ENCODE results near the gene MEAF6.
"Not testable (repeated sequence)": the region's sequence is repeated elsewhere in the genome, so short reads cannot be mapped to it uniquely, and the experiment has no call there.

The MEAF6 gene

DNA sequence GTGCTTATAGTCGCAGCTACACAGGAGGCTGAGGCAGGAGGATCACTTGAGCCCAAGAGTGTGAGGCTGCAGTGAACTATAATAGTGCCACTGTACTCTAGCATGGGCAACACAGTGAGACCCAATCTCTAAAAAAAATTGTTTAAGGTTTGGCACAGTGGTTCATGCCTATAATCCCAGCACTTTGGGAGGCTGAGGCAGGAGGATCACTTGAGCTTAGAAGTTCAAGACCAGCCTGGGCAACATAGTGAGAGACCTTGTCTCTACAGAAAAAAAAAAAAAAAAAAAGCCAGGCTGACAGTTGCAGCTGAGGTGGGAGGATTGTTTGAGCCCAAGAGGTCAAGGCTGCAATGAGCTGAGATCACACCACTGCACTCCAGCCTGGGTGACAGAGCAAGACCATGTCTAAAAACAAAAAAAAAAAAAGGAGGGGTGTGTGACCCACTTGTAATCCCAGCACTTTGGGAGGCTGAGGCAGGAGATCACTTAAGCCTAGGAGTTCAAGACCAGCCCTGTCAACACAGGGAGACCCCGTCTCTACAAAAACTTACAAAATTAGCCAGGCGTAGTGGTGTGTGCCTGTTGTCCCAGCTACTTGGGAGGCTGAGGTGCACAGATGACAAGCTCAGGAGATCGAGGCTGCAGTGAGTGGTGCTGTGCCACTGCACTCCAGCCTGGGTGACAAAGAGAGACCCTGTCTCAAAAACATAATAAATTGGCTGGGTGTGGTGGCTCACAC is 18.0 kb upstream of the MEAF6 start:
- in situ Hi-C loops (cut with HindIII; ENCODE audit: low sequenced_read_pairs): not testable (repeated sequence)

DNA sequence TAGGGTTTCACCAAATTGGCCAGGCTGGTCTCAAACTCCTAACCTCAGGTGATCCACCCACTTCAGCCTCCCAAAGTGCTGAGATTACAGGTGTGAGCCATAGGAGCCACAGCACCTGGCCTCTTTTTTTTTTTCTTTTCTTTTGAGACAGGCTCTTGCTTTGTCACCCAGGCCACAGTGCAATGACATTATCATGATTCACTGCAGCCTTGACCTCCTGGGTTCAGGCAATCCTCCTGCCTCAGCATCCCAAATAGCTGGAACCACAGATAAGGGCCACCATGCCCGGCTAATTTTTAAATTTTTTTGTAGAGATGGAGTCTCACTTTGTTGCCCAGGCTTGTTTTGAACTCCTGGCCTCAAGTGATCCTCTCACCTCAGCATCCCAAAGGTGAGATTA is 15.3 kb upstream of the MEAF6 start:
- in situ Hi-C loops (cut with HindIII; ENCODE audit: low sequenced_read_pairs): not testable (repeated sequence)

DNA sequence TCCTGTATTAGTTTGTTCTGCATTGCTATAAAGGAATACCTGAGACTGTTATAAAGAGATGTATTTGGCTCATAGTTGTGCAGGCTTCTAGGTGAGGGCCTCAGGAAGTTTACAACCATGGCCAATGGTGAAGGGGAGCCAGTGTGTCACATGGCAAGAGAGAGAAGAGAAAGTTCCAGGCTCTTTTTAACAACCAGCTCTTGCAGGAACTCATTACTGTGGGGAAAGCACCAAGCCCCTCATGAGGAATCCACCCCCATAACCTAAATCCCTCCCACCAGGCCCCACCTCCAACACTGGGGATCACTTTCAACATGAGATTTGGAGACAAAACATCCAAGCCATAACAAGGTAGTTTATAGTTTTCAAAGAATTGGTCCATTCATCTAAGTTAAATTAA is 5.0 kb upstream of the MEAF6 start:
- in situ Hi-C loops (cut with HindIII; ENCODE audit: low sequenced_read_pairs): no loop called here

DNA sequence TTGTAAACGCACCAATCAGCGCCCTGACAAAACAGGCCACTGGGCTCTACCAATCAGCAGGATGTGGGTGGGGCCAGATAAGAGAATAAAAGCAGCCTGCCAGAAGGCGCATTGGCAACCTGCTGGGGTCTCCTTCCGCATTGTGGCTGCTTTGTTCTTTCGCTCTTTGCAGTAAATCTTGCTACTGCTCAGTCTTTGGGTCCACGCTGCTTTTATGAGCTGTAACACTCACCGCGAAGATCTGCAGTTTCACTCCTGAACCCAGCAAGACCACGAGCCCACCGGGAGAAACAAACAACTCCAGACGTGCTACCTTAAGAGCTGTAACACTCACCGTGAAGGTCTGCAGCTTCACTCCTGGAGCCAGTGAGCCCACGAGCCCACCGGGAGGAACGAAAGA is 4.4 kb upstream of the MEAF6 start:
- in situ Hi-C loops (cut with HindIII; ENCODE audit: low sequenced_read_pairs): not testable (repeated sequence)

DNA sequence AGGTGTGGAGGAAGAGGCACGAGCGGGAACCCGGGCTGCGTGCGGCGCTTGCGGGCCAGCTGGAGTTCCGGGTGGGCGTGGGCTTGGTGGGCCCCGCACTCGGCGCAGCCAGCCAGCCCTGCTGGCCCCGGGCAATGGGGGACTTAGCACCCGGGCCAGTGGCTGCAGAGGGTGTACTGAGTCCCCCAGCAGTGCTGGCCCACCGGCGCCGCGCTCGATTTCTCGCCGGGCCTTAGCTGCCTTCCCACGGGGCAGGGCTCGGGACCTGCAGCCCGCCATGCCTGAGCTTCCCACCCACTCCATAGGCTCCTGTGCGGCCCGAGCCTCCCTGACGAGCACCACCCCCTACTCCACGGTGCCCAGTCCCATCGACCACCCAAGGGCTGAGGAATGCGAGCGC is 3.7 kb upstream of the MEAF6 start:
- in situ Hi-C loops (cut with HindIII; ENCODE audit: low sequenced_read_pairs): not testable (repeated sequence)

DNA sequence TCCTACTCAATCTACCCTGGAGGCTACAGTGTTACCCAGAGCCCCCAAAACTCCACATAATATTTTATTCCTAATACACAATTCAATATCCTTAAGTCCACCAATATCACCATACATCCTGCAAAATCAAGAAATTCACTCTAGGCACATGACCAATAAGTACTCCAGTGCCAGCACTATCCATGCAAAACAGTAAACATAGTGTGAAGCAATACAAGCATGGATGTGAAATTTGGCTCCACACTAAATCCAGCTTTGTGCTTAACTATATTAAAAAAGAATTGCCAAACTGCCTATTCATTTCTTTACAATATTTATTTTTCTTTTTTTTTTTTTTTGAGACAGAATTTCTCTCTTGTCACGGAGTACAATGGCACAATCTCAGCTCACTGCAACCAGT is 3.0 kb upstream of the MEAF6 start:
- in situ Hi-C loops (cut with HindIII; ENCODE audit: low sequenced_read_pairs): no loop called here

DNA sequence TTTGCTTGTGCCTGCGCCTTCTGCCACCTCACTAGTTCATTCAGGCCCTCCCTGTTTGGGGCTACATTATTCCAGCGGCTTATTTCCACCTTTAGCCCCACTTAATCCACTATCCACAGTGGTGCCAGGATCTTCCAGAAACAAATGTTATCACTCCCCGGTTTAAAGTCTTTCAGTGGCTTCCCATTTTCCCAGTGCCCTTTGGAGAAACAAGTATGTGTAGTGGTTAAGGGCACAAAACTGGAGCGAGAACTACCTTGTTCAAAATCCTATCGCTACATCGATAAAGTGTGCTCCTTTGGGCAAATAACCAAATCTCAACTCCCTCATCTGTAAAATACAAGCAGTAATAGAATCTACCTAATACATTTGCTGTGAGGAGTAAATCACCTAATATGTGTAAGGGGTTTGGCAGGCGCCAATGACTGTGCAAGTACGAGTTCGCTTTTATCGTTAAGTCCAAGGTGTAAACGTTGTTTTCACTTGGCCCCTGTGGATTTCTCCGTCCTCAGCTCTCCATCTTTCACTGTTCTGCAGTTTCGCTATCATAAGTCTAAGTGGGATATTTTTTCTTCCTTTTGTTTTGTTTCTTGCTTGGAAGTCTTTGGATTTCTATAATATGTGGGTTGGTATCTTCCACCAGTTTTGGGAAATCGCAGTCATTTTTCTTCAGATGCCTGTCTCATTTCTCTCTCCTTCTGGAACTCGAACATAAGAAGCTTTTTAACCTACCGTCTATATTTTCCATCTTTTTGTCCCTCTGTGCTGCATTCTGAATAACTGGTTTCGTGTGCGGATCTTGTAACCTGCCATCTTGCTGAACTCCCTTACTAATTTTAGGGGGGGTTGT is 844 bp upstream of the MEAF6 start:
- in situ Hi-C loops (cut with HindIII; ENCODE audit: low sequenced_read_pairs): no loop called here

DNA sequence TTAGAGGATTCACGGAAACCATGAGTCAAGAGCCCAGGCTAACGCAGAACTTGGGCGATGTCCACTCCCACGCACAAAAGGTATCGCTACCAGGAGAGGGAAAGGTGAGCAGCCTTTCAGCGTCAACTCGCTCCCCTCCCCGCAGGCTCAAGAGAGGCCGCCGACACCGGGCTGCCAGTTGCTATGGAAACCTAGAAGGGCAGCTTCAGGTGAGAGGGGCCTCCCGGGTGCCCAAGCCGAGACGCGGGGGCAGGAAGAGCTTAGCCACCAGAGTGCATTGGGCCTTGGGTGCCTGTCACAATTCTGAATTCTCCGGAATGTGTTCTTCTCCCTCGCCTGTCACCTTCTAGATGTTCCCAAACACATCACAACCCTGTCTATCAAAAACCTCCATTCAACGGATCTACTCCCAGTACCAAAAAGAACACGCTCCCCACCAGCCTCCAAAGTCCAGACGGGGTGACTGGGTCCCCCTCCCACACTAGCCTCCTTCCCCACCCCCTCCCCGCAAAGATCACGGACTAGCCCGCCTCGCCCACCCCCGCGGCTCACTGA is 694 bp downstream of the MEAF6 start:
- in situ Hi-C loops (cut with HindIII; ENCODE audit: low sequenced_read_pairs): no loop called here

DNA sequence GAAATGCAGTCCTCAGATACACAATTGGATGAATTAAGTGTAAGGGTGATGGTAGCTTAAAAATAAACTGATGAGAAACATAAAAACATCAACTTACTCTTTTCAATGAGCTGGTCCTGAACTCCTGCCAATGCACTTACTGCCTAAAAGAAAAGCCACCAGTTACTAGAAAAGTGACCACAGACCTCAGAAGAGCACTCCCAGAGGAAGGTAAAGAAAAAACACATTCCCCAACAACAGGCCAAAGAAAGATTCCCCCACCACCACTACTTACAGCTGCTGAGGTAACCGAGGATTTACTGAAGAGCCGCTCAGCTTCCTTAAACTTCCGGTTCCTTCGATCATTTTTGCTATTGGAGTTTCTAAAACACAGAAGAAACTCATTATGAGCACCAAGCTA is 5.4 kb downstream of the MEAF6 start:
- in situ Hi-C loops (cut with HindIII; ENCODE audit: low sequenced_read_pairs): no loop called here

DNA sequence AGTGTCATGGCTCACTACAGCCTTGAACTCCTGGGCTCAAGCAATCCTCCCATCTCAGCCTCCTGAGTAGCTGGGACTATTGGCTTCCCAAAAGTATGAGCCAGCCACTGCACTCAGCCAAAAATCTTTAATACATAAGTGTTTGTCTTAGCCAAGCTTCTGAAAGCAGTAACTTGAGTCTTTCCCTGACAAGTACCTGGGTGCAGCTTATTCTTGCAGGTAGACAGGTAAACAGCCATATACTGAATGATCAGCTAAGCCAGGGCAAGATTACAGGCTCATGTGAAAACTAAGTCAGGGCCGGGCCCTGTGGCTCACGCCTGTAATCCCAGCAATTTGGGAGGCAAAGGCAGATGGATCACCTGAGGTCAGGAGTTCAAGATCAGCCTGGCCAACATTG is 7.8 kb downstream of the MEAF6 start:
- in situ Hi-C loops (cut with HindIII; ENCODE audit: low sequenced_read_pairs): no loop called here

DNA sequence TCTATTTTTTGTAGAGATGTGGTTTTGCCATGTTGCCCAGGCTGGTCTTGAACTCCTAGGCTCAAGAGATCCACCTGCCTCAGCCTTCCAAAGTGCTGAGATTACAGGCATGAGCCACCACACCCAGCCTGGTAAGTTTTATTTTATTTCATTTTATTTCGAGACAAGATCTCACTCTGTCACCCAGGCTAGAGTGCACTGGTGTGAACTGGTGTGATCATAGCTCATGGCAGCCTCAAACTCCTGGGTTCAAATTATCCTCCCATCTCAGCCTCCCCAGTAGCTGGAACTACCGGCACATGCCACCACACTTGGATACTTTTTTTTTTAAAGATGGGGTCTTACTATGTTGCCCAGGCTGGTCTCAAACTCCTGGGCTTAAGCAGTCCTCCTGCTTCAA is 11.8 kb downstream of the MEAF6 start:
- in situ Hi-C loops (cut with HindIII; ENCODE audit: low sequenced_read_pairs): not testable (repeated sequence)

DNA sequence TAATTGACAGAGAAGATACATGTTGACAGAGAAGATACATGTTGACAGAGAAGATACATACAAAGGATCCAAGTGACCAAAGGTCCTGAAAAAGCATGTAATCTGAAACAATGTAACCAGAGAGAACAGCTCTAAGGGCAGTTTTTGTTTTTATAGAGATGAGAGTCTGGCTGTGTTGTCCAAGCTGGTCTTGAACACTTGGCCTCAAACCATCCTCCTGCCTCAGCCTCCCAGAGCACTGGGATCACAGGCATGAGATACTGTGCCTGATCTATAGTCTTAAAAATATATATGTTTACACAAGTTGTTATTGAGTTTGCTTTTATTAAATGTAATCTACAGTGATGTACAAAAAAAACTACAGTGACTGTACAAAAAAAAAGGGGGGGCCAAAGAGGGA is 12.5 kb downstream of the MEAF6 start:
- in situ Hi-C loops (cut with HindIII; ENCODE audit: low sequenced_read_pairs): no loop called here

DNA sequence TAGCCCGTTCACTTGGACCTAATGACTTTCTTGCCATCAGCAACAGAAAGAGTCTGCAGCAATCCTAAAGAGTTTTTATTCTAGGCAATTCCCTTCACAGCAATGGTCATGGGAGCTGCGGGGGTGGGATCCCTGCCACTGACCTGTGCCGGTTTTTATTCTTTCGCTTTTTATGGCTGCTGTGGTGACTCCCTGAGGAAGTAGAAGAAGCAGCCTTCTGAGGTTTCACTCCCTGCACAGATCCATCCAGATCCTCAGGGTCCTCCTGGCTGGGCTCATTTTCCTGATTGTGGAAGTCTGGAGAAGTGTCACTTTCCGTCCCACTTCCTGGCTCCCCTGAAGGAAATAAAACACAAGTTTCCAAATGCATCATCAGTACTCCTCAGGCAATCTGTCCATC is 12.9 kb downstream of the MEAF6 start:
- in situ Hi-C loops (cut with HindIII; ENCODE audit: low sequenced_read_pairs): no loop called here

DNA sequence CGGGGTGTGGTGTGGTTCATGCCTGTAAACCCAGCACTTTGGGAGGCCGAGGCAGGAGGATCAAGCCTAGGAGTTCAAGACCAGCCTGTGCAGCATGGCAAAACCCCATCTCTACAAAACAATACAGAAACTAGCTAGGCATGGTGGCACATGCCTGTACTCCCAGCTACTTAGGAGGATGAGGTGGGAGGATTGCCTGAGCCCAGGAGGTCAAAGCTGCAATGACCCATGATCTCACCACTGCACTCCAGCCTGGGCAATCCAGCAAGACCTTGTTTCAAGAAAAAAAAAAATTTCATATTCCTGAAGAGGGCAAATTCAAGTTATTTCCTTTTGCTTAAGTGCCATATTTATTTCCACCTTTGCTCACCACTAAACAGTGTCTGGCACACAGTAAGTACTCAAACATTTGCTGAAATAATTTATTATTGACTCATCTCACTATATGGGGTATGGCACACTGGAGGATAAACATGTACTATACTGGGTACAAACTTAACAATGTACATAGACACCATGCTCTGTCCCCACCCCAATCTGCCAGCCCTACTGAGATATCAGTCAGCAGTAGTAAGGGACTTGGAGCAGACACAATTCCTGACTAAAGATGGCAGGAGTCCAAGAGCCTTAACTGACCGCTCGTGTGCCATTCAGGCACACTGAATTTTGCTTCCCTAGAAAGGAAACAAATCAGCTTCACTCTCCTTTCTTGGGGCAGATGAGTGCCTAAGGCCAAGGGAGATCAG is 15.5 kb downstream of the MEAF6 start:
- in situ Hi-C loops (cut with HindIII; ENCODE audit: low sequenced_read_pairs): no loop called here

DNA sequence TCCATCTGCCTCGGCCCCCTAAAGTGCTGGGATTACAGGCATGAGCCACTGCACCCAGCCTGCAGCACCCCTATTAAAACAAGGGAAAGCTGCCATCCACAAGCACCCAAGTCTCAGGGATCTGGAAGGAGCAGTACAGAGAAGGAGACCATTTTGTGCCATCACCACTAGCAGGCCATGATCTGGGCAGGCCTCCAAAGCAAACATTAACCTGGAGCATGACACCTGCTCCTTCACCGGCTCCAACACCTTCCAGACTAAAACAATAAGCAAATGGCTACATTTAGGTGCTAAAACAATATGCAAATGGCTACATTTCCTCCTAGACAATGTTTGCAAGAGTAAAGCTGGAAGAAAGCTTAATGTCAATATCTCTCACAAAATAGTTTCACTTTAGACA is 16.7 kb downstream of the MEAF6 start:
- in situ Hi-C loops (cut with HindIII; ENCODE audit: low sequenced_read_pairs): no loop called here

DNA sequence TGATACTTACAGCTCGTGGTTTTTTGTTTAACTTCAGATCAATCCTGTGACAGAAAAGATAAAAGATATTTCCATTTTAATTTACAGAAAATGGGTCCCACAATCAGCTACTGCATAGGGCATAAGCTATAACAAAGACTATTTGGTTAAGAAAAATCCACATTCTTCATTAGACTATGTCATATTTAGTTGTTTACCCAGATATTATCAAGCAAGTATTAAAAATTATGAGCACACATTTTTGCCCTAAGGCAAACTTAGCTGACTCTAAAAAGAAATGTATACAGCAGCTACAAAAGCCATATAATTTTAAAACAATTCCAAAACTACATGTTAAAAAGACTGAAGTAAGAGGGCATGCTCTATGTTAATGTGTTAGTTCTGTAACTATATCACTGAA is 18.7 kb downstream of the MEAF6 start:
- in situ Hi-C loops (cut with HindIII; ENCODE audit: low sequenced_read_pairs): no loop called here

DNA sequence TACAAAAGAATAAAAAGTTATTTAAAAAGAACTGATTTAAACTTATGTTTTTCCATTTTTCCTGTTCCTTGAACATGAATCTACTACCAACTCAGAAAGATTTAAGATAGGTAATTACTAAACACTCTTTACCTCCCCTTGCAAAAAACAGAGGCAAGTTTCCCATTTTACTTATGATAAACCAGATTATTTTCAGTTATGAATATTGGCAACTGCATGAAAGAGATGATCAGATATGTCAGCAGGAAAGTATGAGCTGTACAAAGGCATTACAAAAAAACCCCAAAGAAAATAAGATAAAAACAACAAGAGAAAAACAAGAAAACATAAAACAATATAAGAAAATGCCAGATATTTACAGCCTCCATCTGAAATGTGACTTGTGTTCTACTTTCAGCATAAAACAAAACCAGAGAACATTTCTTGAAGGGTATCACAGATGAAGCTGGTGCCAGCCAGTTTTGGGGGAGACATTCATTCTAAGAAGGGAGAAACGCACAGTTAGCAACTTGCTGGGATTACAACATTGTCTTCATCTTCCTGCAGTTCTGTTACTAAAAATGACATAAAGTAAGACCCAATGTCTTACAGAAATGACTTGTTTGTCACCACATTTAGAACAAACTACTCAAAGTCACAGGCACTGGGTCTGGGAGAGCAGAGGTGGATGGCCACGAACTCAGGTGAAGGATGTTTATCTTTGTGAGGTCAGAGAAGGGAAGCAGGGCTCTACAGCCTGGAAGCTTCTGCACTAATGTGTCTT is 21.0 kb downstream of the MEAF6 start:
- in situ Hi-C loops (cut with HindIII; ENCODE audit: low sequenced_read_pairs): no loop called here

DNA sequence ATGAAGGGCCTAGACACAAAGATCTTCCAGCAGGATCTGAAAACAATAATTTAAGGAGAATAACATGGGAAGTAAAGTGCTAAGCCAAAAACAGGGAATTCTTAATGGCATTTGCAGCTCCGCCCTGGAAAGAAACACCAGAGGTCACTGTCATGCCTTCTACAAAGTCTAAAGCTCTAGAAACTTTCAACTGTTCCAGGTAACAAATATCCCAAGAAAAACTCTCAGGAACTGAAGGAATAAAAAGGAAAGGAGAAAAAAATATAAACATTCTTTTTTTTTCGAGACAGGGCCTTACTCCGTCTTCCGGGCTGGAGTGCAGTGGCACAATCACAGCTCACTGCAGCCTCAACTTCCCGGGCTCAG is 27.0 kb downstream of the MEAF6 start:
- in situ Hi-C loops (cut with HindIII; ENCODE audit: low sequenced_read_pairs): no loop called here

DNA sequence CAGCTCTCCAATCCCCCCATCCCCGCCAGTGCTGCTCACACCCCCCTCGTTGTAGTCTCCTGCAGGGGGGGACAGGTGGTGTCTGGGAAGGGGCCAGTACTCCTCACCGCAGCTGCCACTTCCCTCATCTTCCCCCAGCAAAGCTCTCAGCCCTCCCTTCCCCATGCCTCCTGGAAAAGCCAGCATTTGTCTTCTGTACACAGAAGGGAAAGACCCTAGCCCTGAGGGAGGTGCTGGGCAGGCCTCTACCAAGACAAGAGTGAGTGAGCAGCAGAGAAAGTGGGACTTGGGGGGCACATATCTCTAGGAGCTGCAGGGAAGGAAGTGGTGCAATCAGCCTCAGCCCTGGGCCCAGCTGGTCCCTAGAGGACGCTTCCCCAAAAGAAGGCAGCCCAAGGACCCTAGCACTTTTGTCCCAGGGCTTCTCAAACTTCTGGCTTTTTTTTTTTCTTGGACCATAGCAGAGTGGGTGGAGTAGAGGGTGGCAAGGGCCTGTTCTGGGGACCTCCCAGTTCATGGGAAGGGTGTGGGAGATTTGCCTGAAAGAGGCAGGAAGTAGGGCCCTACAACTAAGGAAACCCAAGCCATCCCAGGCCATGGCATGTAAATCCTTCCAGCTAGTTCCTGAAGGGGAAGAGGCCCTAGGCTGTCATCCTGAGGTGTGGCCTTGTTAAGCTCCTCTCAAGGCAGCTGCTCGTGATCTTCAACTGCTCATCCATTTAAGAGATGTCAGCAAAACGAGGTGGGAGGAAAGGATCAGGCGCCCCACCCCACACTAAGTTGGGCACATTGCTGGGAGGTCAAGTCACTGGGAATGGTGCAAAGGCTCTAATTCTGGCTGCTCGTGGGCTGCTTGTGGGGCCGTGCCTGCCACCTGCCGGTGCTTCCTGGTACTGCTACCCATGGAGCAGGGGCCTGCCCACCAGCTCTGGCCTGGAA is 27.6 kb downstream of the MEAF6 start:
- in situ Hi-C loops (cut with HindIII; ENCODE audit: low sequenced_read_pairs): no loop called here

All from DLD1 (cell line).